Trophoblast cell (in vitro differentiated cells and primary cell): Measurements from ENCODE around the gene KRT222.

Experiments
- DNase-seq, 2 donors: peaks; one replicate each; pipeline ENCODE4 v3.0.0-alpha.2; 2016
- H2AFZ ChIP-seq: 2 replicates; pipeline ENCODE4 v1.6.1; 2013; ENCODE audit warnings: low read length, moderate library complexity, mild to moderate bottlenecking; ENCODE audit not compliant: insufficient read depth, poor library complexity
- H2AK5ac ChIP-seq: 2 replicates; pipeline ENCODE4 v1.6.1; 2013; ENCODE audit warnings: mild to moderate bottlenecking, low read length
- H2BK120ac ChIP-seq: 2 replicates; pipeline ENCODE4 v1.6.1; 2013; ENCODE audit warnings: low read length, mild to moderate bottlenecking, moderate library complexity; ENCODE audit not compliant: insufficient read depth, poor library complexity
- H2BK12ac ChIP-seq: 2 replicates; pipeline ENCODE4 v1.6.1; 2013; ENCODE audit warnings: mild to moderate bottlenecking, low read length, moderate library complexity
- H2BK5ac ChIP-seq: 2 replicates; pipeline ENCODE4 v1.6.1; 2013; ENCODE audit warnings: low read length, low read depth, moderate library complexity, mild to moderate bottlenecking; ENCODE audit not compliant: poor library complexity
- H3K14ac ChIP-seq: 2 replicates; pipeline ENCODE4 v1.6.1; 2013; ENCODE audit warnings: mild to moderate bottlenecking, low read length
- H3K18ac ChIP-seq: 2 replicates; pipeline ENCODE4 v1.6.1; 2013; ENCODE audit warnings: mild to moderate bottlenecking, low read length
- H3K23ac ChIP-seq: 2 replicates; pipeline ENCODE4 v1.6.1; 2013; ENCODE audit warnings: low read length
- H3K27ac ChIP-seq: 2 replicates; pipeline ENCODE4 v1.5.1; 2013; ENCODE audit warnings: low read depth, mild to moderate bottlenecking, inconsistent platforms, low read length, moderate library complexity
- H3K27me3 ChIP-seq: 2 replicates; pipeline ENCODE4 v1.6.1; 2013; ENCODE audit warnings: inconsistent platforms, mild to moderate bottlenecking, low read length, moderate library complexity; ENCODE audit not compliant: insufficient read depth
- H3K36me3 ChIP-seq, 2 experiments: 1 replicate in 1 of 2; 2 replicates in 1 of 2; pipeline ENCODE4 v1.6.1; 2013; ENCODE audit warnings: low read length in 2 of 2, mild to moderate bottlenecking in 2 of 2, moderate library complexity in 1 of 2; ENCODE audit not compliant: insufficient read depth in 2 of 2, control insufficient read depth in 1 of 2
- H3K4ac ChIP-seq: 2 replicates; pipeline ENCODE4 v1.6.1; 2013; ENCODE audit warnings: low read depth, mild to moderate bottlenecking, low read length, moderate library complexity
- H3K4me1 ChIP-seq, 2 experiments: 1 replicate in 1 of 2; 2 replicates in 1 of 2; pipeline ENCODE4 v1.6.1; 2013; ENCODE audit warnings: low read length in 2 of 2, mild to moderate bottlenecking in 2 of 2, moderate library complexity in 1 of 2; ENCODE audit not compliant: insufficient read depth in 2 of 2, control insufficient read depth in 1 of 2
- H3K4me2 ChIP-seq: 2 replicates; pipeline ENCODE4 v1.6.1; 2013; ENCODE audit warnings: inconsistent platforms, mild to moderate bottlenecking, low read length, moderate library complexity
- H3K4me3 ChIP-seq: 2 replicates; pipeline ENCODE4 v1.5.1; 2013; ENCODE audit warnings: mild to moderate bottlenecking, low read depth, low read length, inconsistent platforms
- H3K79me1 ChIP-seq: one replicate; pipeline ENCODE4 v1.6.1; 2013; ENCODE audit warnings: low read length
- H3K79me2 ChIP-seq: 2 replicates; pipeline ENCODE4 v1.6.1; 2013; ENCODE audit warnings: low read length, mild to moderate bottlenecking; ENCODE audit not compliant: control insufficient read depth, insufficient read depth, poor library complexity
- H3K9ac ChIP-seq: 2 replicates; pipeline ENCODE4 v1.6.1; 2013; ENCODE audit warnings: mild to moderate bottlenecking, low read length
- H3K9me3 ChIP-seq: 2 replicates; pipeline ENCODE4 v1.6.1; 2013; ENCODE audit warnings: low read depth, mild to moderate bottlenecking, control low read depth, inconsistent platforms, low read length; ENCODE audit not compliant: insufficient read depth
- H4K12ac ChIP-seq: 2 replicates; pipeline ENCODE4 v1.6.1; 2013; ENCODE audit warnings: low read depth, mild to moderate bottlenecking, low read length, moderate library complexity
- H4K8ac ChIP-seq: 2 replicates; pipeline ENCODE4 v1.6.1; 2013; ENCODE audit warnings: low read depth, mild to moderate bottlenecking, low read length, moderate library complexity
- H4K91ac ChIP-seq: one replicate; pipeline ENCODE4 v1.6.1; 2013; ENCODE audit warnings: low read depth, mild to moderate bottlenecking, low read length, moderate library complexity
- WGBS: extraction: QIAGEN DNeasy Blood & Tissue Kit; methylation state at CpG from one replicate; pipeline ENCODE4 v1.1.7; 2013; ENCODE audit warnings: missing lambda C conversion rate; ENCODE audit not compliant: insufficient read length, insufficient coverage; ENCODE audit errors: extremely low coverage; 5-methylcytosine and 5-hydroxymethylcytosine counted together

Gene KRT222

GRCh38 chr17:40678902-40679522 is 14.0 kb upstream of the KRT222 start:
- Histone ChIP-seq H3K4me2 (no peak overlapping the region), H3K23ac (no peak overlapping the region), H2BK5ac (no peak overlapping the region), H3K4me1 (no peaks in the 10 kb centered on the region), H3K4me3 (no peak overlapping the region), H4K91ac (no peak overlapping the region), H3K79me1 (no peaks in the 10 kb centered on the region), H4K8ac (no peak overlapping the region), H2BK120ac (no peak overlapping the region), H2AK5ac (no peak overlapping the region), H4K12ac (no peak overlapping the region), H3K14ac (no peak overlapping the region), H3K79me2 (no peaks in the 10 kb centered on the region), H3K9me3 (no peaks in the 10 kb centered on the region), H3K9ac (no peak overlapping the region), H3K4ac (no peak overlapping the region), H2AFZ (no peak overlapping the region), H2BK12ac (no peak overlapping the region), H3K18ac (no peak overlapping the region), H3K36me3 (no peaks in the 10 kb centered on the region), H3K27me3 (no peaks in the 10 kb centered on the region), H3K27ac (no peak overlapping the region)
- peak in 1 of 2 donors; percentile 26 for DNase-seq
- WGBS, result no CpG with 5 or more reads among the region's 4 CpGs

- Histone ChIP-seq H4K8ac (no peak overlapping the region), H3K36me3 (no peaks in the 10 kb centered on the region), H2BK5ac (no peak overlapping the region), H4K91ac (no peak overlapping the region), H3K9ac (no peak overlapping the region), H3K4me3 (no peak overlapping the region), H2BK120ac (no peak overlapping the region), H3K9me3 (no peaks in the 10 kb centered on the region), H3K79me1 (no peaks in the 10 kb centered on the region), H2AFZ (no peak overlapping the region), H3K23ac (no peak overlapping the region), H3K4me2 (no peak overlapping the region), H2AK5ac (no peak overlapping the region), H3K27me3 (no peaks in the 10 kb centered on the region), H4K12ac (no peak overlapping the region), H3K4me1 (no peaks in the 10 kb centered on the region), H3K79me2 (no peaks in the 10 kb centered on the region), H3K14ac (no peak overlapping the region), H3K18ac (no peak overlapping the region), H3K27ac (no peak overlapping the region), H2BK12ac (no peak overlapping the region), H3K4ac (no peak overlapping the region)
- no CpG with 5 or more reads among the region's 4 CpGs for WGBS
- no peak for DNase-seq
These were observed 10.9 kb upstream of the KRT222 start for GRCh38 chr17:40675905-40676304.

- Histone ChIP-seq H3K4me3 (no peak overlapping the region), H3K79me1 (no peaks in the 10 kb centered on the region), H3K23ac (no peak overlapping the region), H2BK120ac (no peak overlapping the region), H4K12ac (no peak overlapping the region), H2BK12ac (no peak overlapping the region), H4K8ac (no peak overlapping the region), H3K18ac (no peak overlapping the region), H3K14ac (no peak overlapping the region), H2AFZ (no peak overlapping the region), H3K9ac (no peak overlapping the region), H3K27me3 (no peaks in the 10 kb centered on the region), H3K9me3 (no peaks in the 10 kb centered on the region), H2BK5ac (no peak overlapping the region), H3K4me1 (no peaks in the 10 kb centered on the region), H4K91ac (no peak overlapping the region), H3K79me2 (no peaks in the 10 kb centered on the region), H3K36me3 (no peaks in the 10 kb centered on the region), H3K4ac (no peak overlapping the region), H3K4me2 (no peak overlapping the region), H3K27ac (no peak overlapping the region), H2AK5ac (no peak overlapping the region)
- no CpG with 5 or more reads among the region's 2 CpGs for WGBS
- DNase-seq, result no peak
These were observed 7.7 kb upstream of the KRT222 start for GRCh38 chr17:40672654-40673053.

GRCh38 chr17:40671282-40671681 is 6.3 kb upstream of the KRT222 start:
- no peak overlapping the region for H2AK5ac ChIP-seq
- H3K4ac ChIP-seq, result no peak overlapping the region
- no peak overlapping the region for H3K4me2 ChIP-seq
- H2BK5ac ChIP-seq, result no peak overlapping the region
- no peaks in the 10 kb centered on the region for H3K9me3 ChIP-seq
- no peaks in the 10 kb centered on the region for H3K79me1 ChIP-seq
- H3K18ac ChIP-seq, result no peak overlapping the region
- no peak overlapping the region for H3K27ac ChIP-seq
- H4K91ac ChIP-seq, result no peak overlapping the region
- peak overlapping the region; percentile 10 for H2AFZ ChIP-seq
- no peak overlapping the region for H3K23ac ChIP-seq
- no peaks in the 10 kb centered on the region for H3K79me2 ChIP-seq
- no peak overlapping the region for H4K8ac ChIP-seq
- H2BK120ac ChIP-seq, result no peak overlapping the region
- H2BK12ac ChIP-seq, result no peak overlapping the region
- no peak overlapping the region for H4K12ac ChIP-seq
- no peak overlapping the region for H3K4me3 ChIP-seq
- no peaks in the 10 kb centered on the region for H3K36me3 ChIP-seq
- H3K4me1 ChIP-seq, result no peaks in the 10 kb centered on the region
- peak overlapping the region; percentile 15 for H3K9ac ChIP-seq
- H3K14ac ChIP-seq, result no peak overlapping the region
- no peaks in the 10 kb centered on the region for H3K27me3 ChIP-seq
- WGBS, result no CpG with 5 or more reads among the region's 4 CpGs
- DNase-seq, result no peak
